ENCODE measurements around the gene TRPM4. TPM values are rescaled to one million over a fixed set of nuclear protein-coding genes. Genes with fewer than 3 reads are reported as not detected.

TRPM4 gene
- total and polyA plus RNA-seq, 2 of the 13 experiments (the other 11 are each of a cell fraction or from before 2014, with no cell fraction given): 1.9 to 4.3 TPM

DNA sequence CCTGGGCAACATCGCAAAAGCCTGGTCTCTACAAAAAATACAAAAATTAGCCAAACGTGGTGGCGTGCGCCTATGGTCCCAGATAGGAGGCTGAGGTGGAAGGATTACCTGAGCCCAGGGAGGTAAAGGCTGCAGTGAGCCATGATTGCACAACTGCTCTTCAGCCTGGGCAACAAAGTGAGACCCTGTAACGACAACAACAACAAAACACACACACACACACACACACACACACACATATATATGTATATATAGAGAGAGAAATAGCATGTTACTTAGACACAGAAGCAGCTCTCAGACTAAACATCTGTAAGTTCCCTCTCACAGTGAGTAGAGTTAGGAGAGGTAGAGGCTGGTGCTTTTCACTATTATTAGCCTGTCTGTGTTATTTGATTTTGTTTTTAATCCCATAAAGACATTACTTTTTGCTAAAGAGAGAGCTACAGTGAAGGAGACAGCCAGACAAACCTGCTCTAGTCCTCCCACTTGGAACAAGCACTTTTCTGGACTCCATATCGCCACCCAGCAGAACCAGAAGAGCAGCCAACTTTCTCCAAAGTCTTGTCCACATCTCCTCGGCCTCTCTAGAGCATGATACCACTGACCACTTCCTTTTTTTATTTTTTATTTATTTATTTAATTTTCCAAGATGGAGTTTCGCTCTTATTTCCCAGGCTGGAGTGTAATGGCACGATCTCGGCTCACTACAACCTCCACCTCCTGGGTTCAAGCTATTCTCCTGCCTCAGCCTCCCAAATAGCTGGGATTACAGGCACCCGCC is 46.2 kb upstream of the TRPM4 start:
- no peak for DNase-seq (ENCODE audit: low spot score)
- no peak overlapping the region for H2AFZ ChIP-seq (ENCODE audit: low read length)
- H3K4me2 ChIP-seq (ENCODE audit: low read depth, low read length): no peak overlapping the region
- POLR2A ChIA-PET: no interaction called here
- H3K9ac ChIP-seq (ENCODE audit: insufficient read depth, low read depth, low read length): no peak overlapping the region
- in situ Hi-C loops (cut with HindIII; ENCODE audit: extremely low pct_ligation_motif_present, low pct_unique_long_range_greater_than_20kb): no loop called here
- ATAC-seq: no peak
- CTCF ChIA-PET (ENCODE audit: low intra/inter-chr PET ratio, low total read pairs): no interaction called here
- no peaks in the 10 kb centered on the region for H3K79me2 ChIP-seq (ENCODE audit: insufficient read depth, low read length)
- H3K27me3 ChIP-seq (ENCODE audit: control insufficient read depth in 1 of 2, insufficient read depth in 2 of 2, low read length in 2 of 2): no peaks in the 10 kb centered on the region
- H3K4me1 ChIP-seq (ENCODE audit: insufficient read depth, low read length): peaks cover 30% of the 10 kb centered on the region
- H4K20me1 ChIP-seq (ENCODE audit: insufficient read depth, low read length): peaks cover 10% of the 10 kb centered on the region
- intact Hi-C loops (cut with micrococcal nuclease; ENCODE audit: unreplicated experiment): no loop called here
- H3K9me3 ChIP-seq (ENCODE audit: low read length): no peaks in the 10 kb centered on the region
- TF ChIP-seq, protein P1, sequence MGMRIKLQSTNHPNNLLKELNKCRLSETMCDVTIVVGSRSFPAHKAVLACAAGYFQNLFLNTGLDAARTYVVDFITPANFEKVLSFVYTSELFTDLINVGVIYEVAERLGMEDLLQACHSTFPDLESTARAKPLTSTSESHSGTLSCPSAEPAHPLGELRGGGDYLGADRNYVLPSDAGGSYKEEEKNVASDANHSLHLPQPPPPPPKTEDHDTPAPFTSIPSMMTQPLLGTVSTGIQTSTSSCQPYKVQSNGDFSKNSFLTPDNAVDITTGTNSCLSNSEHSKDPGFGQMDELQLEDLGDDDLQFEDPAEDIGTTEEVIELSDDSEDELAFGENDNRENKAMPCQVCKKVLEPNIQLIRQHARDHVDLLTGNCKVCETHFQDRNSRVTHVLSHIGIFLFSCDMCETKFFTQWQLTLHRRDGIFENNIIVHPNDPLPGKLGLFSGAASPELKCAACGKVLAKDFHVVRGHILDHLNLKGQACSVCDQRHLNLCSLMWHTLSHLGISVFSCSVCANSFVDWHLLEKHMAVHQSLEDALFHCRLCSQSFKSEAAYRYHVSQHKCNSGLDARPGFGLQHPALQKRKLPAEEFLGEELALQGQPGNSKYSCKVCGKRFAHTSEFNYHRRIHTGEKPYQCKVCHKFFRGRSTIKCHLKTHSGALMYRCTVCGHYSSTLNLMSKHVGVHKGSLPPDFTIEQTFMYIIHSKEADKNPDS (CRISPR knock-in tag; IDR thresholded peaks at IDR 0.05): no peak
- TF ChIP-seq ZNF121 (CRISPR knock-in tag; IDR thresholded peaks at IDR 0.05) (peak; percentile 34; the same call in 1 of the 2 replicates), ZMYM3 (CRISPR knock-in tag; IDR thresholded peaks at IDR 0.05) (no peak), ZNF615 (CRISPR knock-in tag; IDR thresholded peaks at IDR 0.05; ENCODE audit: borderline replicate concordance) (no peak), CEBPB (IDR thresholded peaks at IDR 0.05; ENCODE audit: borderline replicate concordance, low read depth, low read length) (peak; percentile 47; the same call in 1 of the 2 replicates), ARNTL (CRISPR knock-in tag; IDR thresholded peaks at IDR 0.05) (no peak)
- TF ChIP-seq, protein P2, sequence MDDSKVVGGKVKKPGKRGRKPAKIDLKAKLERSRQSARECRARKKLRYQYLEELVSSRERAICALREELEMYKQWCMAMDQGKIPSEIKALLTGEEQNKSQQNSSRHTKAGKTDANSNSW (CRISPR knock-in tag; IDR thresholded peaks at IDR 0.05; ENCODE audit: borderline replicate concordance): no peak
- H3K36me3 ChIP-seq (replicated peaks in 1 of 2; ENCODE audit: control insufficient read depth in 1 of 2, insufficient read depth in 2 of 2, low read length in 2 of 2): peaks cover 9 to 29% of the 10 kb centered on the region in 2 experiments; a peak in 4 of 5 replicates
- WGBS (ENCODE audit: low lambda C conversion rate): 85% methylated on average over 11 of the region's 11 CpGs
- no peak overlapping the region for H3K27ac ChIP-seq (ENCODE audit: extremely low read length, insufficient read depth, low read length)
- no peak for FAIRE-seq
- no TSS peak for BruUV-seq (replicated peaks)
- no peak overlapping the region for H3K4me3 ChIP-seq (replicated peaks in 1 of 3; ENCODE audit: insufficient read depth in 1 of 3, low read depth in 2 of 3, low read length in 3 of 3)

All from HepG2 (cell line).